CD4-positive, alpha-beta T cell (primary cell): Measurements from ENCODE around the gene PPP4R2. TPM values are rescaled to one million over a fixed set of nuclear protein-coding genes. Genes with fewer than 3 reads are reported as not detected.

Experiments used
- ATAC-seq: fragments of 200-7000 bp; cut with Tn5 transposase; one replicate; pipeline ENCODE4 v1.10.0; 2022; ENCODE audit warnings: mild to moderate bottlenecking; ENCODE audit not compliant: poor library complexity
- CTCF ChIA-PET: fragments of 350-600 bp; sonication (Branson Sonifier 250); formaldehyde crosslinking; loops from one replicate; lab custom pipeline; 2021; ENCODE audit warnings: antibody characterized with exemption, inconsistent platforms; lab: Charles Lee
- POLR2A ChIA-PET: fragments of 350-600 bp; sonication (Branson Sonifier 250); formaldehyde crosslinking; loops from one replicate; lab custom pipeline; 2021; ENCODE audit warnings: antibody characterized with exemption, inconsistent platforms; lab: Charles Lee
- DNase-seq, 14 experiments: peaks; one replicate each; pipeline ENCODE4 v3.0.0-alpha.2; 2013 to 2020; ENCODE audit warnings: mixed read lengths in 2 of 14
- H3K27ac ChIP-seq, 2 donors: one replicate each; pipeline versions ENCODE4 v1.5.1 to v1.7.0; 2013; ENCODE audit warnings: low read length in 2 of 2, low read depth in 1 of 2, mild to moderate bottlenecking in 1 of 2
- H3K27me3 ChIP-seq, 2 experiments: 1 replicate in 1 of 2; 2 replicates in 1 of 2; pipeline versions ENCODE4 v1.6.1 to v1.7.0; 2013; ENCODE audit warnings: low read length in 2 of 2, control low read depth in 1 of 2, mild to moderate bottlenecking in 1 of 2, moderate library complexity in 1 of 2; ENCODE audit not compliant: insufficient read depth in 2 of 2, control insufficient read depth in 1 of 2
- H3K36me3 ChIP-seq: one replicate; pipeline ENCODE4 v1.6.1; 2013; ENCODE audit warnings: low read length, control low read depth; ENCODE audit not compliant: insufficient read depth
- H3K4me1 ChIP-seq: one replicate; pipeline ENCODE4 v1.6.1; 2013; ENCODE audit warnings: low read length, control low read depth; ENCODE audit not compliant: insufficient read depth
- H3K4me3 ChIP-seq: one replicate; pipeline ENCODE4 v1.5.1; 2013; ENCODE audit warnings: mild to moderate bottlenecking, low read length, moderate library complexity
- H3K9me3 ChIP-seq, 2 experiments: 1 replicate in 1 of 2; 2 replicates in 1 of 2; pipeline versions ENCODE4 v1.6.1 to v1.7.0; 2013; ENCODE audit warnings: low read length in 2 of 2, mild to moderate bottlenecking in 2 of 2, control low read depth in 1 of 2, moderate library complexity in 1 of 2; ENCODE audit not compliant: control insufficient read depth in 1 of 2, insufficient read depth in 1 of 2
- H3K27ac Mint-ChIP-seq: one replicate; pipeline ENCODE4 v1.8.0; 2020; ENCODE audit warnings: mixed read lengths
- H3K27me3 Mint-ChIP-seq: one replicate; pipeline ENCODE4 v1.8.0; 2021; ENCODE audit warnings: mixed read lengths
- H3K36me3 Mint-ChIP-seq: one replicate; pipeline ENCODE4 v1.8.0; 2021; ENCODE audit warnings: low read depth, mixed read lengths
- H3K4me1 Mint-ChIP-seq: one replicate; pipeline ENCODE4 v1.8.0; 2021; ENCODE audit warnings: low read depth, mixed read lengths
- H3K4me3 Mint-ChIP-seq: one replicate; pipeline ENCODE4 v1.8.0; 2020; ENCODE audit warnings: mild to moderate bottlenecking, mixed read lengths
- H3K9me3 Mint-ChIP-seq: one replicate; pipeline ENCODE4 v1.8.0; 2020; ENCODE audit warnings: mixed read lengths
- CTCF ChIP-seq: fragments of 200-600 bp; IDR thresholded peaks from one replicate; pipeline ENCODE4 v1.8.0; 2022; ENCODE audit warnings: antibody characterized with exemption, mild to moderate bottlenecking
- intact Hi-C, 2 experiments: fragments of 100-400 bp; cut with DNase I in 1 of 2; cut with micrococcal nuclease in 1 of 2; formaldehyde crosslinking; loops; one replicate each; pipeline versions ENCODE4 v1.15.1 to v1.9.0; 2023 to 2025; cut with DNase I, micrococcal nuclease
- total RNA-seq, 174 experiments: library from RNA in 2 of 174; stranded (reverse) in 2 of 174; gene quantifications; one replicate each; pipeline ENCODE4 v1.2.3 and lab custom pipeline; 2021 to 2026

Gene PPP4R2
- total RNA-seq, 2 experiments from 2014 or later, result 67.8 to 80.3 TPM

DNA sequence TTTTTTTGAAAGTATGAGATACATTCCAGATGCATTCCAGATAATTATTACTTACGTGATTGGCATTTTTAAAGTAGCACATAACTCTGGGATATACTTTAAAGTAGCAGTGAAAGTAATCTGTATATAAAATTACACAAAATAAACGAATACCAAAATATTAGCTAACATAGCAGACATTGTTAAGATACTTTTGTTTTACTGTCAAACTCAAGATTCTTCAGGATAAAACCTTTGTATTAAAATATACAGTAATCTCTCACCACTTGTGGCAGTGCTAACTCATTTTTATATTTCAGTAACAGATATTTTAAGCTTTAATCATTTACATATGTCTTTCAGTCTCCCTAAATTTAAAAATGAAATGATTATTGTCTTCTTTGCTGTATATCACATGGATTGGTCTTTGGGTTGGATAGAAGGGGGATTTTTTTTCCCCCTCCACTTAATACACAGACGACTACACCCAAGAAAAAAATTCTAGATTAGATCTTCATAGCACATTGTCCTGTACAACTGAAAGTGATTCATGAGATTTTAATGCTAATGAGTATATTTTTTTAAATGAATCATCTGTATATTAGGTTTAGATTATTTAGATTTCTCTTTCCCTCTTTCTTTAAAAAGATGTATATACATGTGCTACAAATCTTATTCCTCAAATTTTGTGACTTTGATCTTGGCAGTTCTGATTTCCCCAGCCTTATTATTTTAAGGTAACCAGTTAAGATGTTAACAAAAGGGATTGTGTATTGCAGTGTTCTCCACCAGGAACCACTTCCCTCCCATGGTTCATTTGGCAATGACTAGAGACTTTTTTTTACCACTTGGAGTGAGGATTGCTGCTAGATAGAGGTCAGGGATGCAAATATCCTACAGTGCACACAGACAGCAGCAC is 40.3 kb downstream of the PPP4R2 start:
- ATAC-seq (no peak), DNase-seq (no peak)
- Mint-ChIP-seq H3K27ac (peak overlapping the region; percentile 68), H3K4me1 (peaks cover 82% of the 10 kb centered on the region), H3K4me3 (no peak overlapping the region), H3K36me3 (peaks cover 36% of the 10 kb centered on the region), H3K27me3 (no peaks in the 10 kb centered on the region), H3K9me3 (no peaks in the 10 kb centered on the region)
- H3K4me3 ChIP-seq, result no peak overlapping the region
- no peaks in the 10 kb centered on the region for H3K36me3 ChIP-seq
- peaks cover 12% of the 10 kb centered on the region for H3K4me1 ChIP-seq
- no peak for TF ChIP-seq CTCF
- H3K27ac ChIP-seq, result no peak overlapping the region
- intact Hi-C loops, result loop anchor here in 1 of 2 experiments (5.0 kb wide), 1 partner anchor 40 kb away; the partner anchor contains the start of gene PPP4R2
- CTCF ChIA-PET, result interaction anchor here (1.3 kb wide), 1 partner anchor 18 kb away, joined by 3 read pairs; no protein-coding TSS in a partner anchor
- POLR2A ChIA-PET, result no interaction called here
- no peaks in the 10 kb centered on the region for H3K9me3 ChIP-seq
- no peaks in the 10 kb centered on the region for H3K27me3 ChIP-seq

DNA sequence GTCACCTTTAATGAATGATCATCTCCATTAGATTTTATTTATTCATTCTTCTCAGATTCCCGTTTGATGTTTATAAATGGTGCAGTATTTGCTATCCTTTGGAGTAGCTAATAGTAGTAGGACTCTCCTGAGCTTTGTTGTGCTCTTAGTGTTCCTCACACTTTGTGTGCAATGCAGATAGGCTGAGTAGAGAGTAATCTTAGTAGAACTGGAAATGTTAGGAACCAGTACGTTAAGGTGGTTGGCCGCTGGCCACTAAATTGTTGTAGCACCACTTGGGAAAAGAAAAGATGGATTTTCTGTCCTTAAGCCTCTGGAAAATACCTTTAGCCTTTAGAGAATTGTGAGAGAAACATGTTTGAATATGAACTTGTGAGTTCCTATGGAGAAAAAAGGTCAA is 44.9 kb downstream of the PPP4R2 start:
- ATAC-seq (no peak), DNase-seq (no peak)
- no peaks in the 10 kb centered on the region for H3K9me3 Mint-ChIP-seq
- H3K36me3 Mint-ChIP-seq, result peaks cover 21% of the 10 kb centered on the region
- ChIA-PET CTCF (interaction anchor here (0.6 kb wide), 1 partner anchor 47 kb away, joined by 3 read pairs; no protein-coding TSS in a partner anchor), POLR2A (no interaction called here)
- no peaks in the 10 kb centered on the region for H3K36me3 ChIP-seq
- H3K27me3 Mint-ChIP-seq, result no peaks in the 10 kb centered on the region
- peaks cover 18% of the 10 kb centered on the region for H3K4me1 ChIP-seq
- no peak overlapping the region for H3K27ac ChIP-seq
- H3K27me3 ChIP-seq, result no peaks in the 10 kb centered on the region
- no peak for TF ChIP-seq CTCF
- intact Hi-C loops, result no loop called here
- H3K4me3 ChIP-seq, result no peak overlapping the region
- no peak overlapping the region for H3K4me3 Mint-ChIP-seq
- peak overlapping the region; percentile 13 for H3K27ac Mint-ChIP-seq
- no peaks in the 10 kb centered on the region for H3K9me3 ChIP-seq
- H3K4me1 Mint-ChIP-seq, result peaks cover 77% of the 10 kb centered on the region

DNA sequence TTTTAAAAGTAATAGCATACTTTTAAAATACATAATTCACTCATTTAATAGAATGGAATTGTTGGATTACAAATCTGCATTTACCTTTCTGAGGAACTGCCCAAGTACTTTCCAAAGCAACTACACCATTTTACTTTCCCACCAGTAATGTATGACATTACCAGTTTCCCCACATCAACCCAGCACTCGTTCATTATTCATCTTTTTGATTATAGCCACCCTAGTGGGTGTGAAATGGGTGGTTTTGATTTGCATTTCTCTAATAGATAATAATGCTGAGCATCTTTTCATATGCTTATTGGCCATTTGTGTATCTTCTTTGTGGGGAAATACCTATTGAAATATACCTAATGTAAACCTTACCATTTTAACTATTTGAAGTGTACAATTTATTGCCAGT is 46.8 kb downstream of the PPP4R2 start:
- Mint-ChIP-seq H3K27me3 (no peaks in the 10 kb centered on the region), H3K9me3 (no peaks in the 10 kb centered on the region), H3K27ac (no peak overlapping the region), H3K36me3 (peaks cover 16% of the 10 kb centered on the region), H3K4me3 (no peak overlapping the region), H3K4me1 (peaks cover 64% of the 10 kb centered on the region)
- peaks cover 18% of the 10 kb centered on the region for H3K4me1 ChIP-seq
- no peak overlapping the region for H3K27ac ChIP-seq
- no peaks in the 10 kb centered on the region for H3K27me3 ChIP-seq
- H3K9me3 ChIP-seq, result no peaks in the 10 kb centered on the region
- ATAC-seq, result no peak
- DNase-seq, result no peak
- intact Hi-C loops, result no loop called here
- TF ChIP-seq CTCF, result no peak
- no peak overlapping the region for H3K4me3 ChIP-seq
- POLR2A ChIA-PET, result no interaction called here
- peaks cover 10% of the 10 kb centered on the region for H3K36me3 ChIP-seq
- CTCF ChIA-PET, result no interaction called here
